ENCODE results near the gene GRIA1. TPM values are rescaled to one million over a fixed set of nuclear protein-coding genes. Genes with fewer than 3 reads are reported as not detected.

Gene GRIA1
- total RNA-seq, 4 donors from 2014 or later = 0.48 to 1.00 TPM; not detected in 2

GRCh38 chr5:153690236-153690635, 199.8 kb downstream of the GRIA1 start:
- H3K27me3 ChIP-seq = no peaks in the 10 kb centered on the region
- H3K4me1 ChIP-seq = no peaks in the 10 kb centered on the region
- no peaks in the 10 kb centered on the region for H3K36me3 ChIP-seq
- intact Hi-C loops (cut with DNase I; ENCODE audit: low total_unique reads) = no loop called here
- WGBS, 2 donors (ENCODE audit: low coverage in 1 of 2) = 75 to 90% methylated on average over 3 of the region's 3 CpGs
- in situ Hi-C loops (cut with MboI; ENCODE audit: low pct_ligation_motif_present in 1 of 4, low pct_unique_long_range_greater_than_20kb in 1 of 4, low sequenced_read_pairs in 3 of 4) = no loop called here
- no peaks in the 10 kb centered on the region for H3K9me3 ChIP-seq
- no peak overlapping the region for H3K4me3 ChIP-seq
- no peak for TF ChIP-seq POLR2A (IDR thresholded peaks at IDR 0.05)
- no peak for TF ChIP-seq POLR2AphosphoS5 (IDR thresholded peaks at IDR 0.05)
- no peak for TF ChIP-seq CTCF (IDR thresholded peaks at IDR 0.05)
- TF ChIP-seq EP300 (IDR thresholded peaks at IDR 0.05; ENCODE audit: low read depth) = no peak
- H3K27ac ChIP-seq = no peak overlapping the region
- no peak for DNase-seq

- Histone ChIP-seq H3K27ac (no peak overlapping the region), H3K36me3 (no peaks in the 10 kb centered on the region), H3K27me3 (no peaks in the 10 kb centered on the region), H3K9me3 (no peaks in the 10 kb centered on the region), H3K4me3 (no peak overlapping the region), H3K4me1 (no peaks in the 10 kb centered on the region)
- TF ChIP-seq CTCF (IDR thresholded peaks at IDR 0.05) = no peak
- no peak for TF ChIP-seq POLR2A (IDR thresholded peaks at IDR 0.05)
- TF ChIP-seq POLR2AphosphoS5 (IDR thresholded peaks at IDR 0.05) = no peak
- intact Hi-C loops (cut with DNase I; ENCODE audit: low total_unique reads) = no loop called here
- WGBS, 2 donors (ENCODE audit: low coverage in 1 of 2) = 64% methylated on average over 3 of the region's 3 CpGs; no CpG with 5 or more reads in 1 of the 2 donors
- no peak for DNase-seq
- in situ Hi-C loops (cut with MboI; ENCODE audit: low pct_ligation_motif_present in 1 of 4, low pct_unique_long_range_greater_than_20kb in 1 of 4, low sequenced_read_pairs in 3 of 4) = no loop called here
These were observed 205.8 kb downstream of the GRIA1 start for GRCh38 chr5:153696256-153696655.

- Histone ChIP-seq H3K27me3 (no peaks in the 10 kb centered on the region), H3K27ac (no peak overlapping the region), H3K4me3 (no peak overlapping the region), H3K9me3 (no peaks in the 10 kb centered on the region), H3K36me3 (no peaks in the 10 kb centered on the region), H3K4me1 (no peaks in the 10 kb centered on the region)
- DNase-seq = no peak
- in situ Hi-C loops (cut with MboI; ENCODE audit: low pct_ligation_motif_present in 1 of 4, low pct_unique_long_range_greater_than_20kb in 1 of 4, low sequenced_read_pairs in 3 of 4) (no loop called here), intact Hi-C loops (cut with DNase I; ENCODE audit: low total_unique reads) (no loop called here)
- 70 to 87% methylated on average over 3 of the region's 3 CpGs for WGBS, 2 donors (ENCODE audit: low coverage in 1 of 2)
- no peak for TF ChIP-seq POLR2A (IDR thresholded peaks at IDR 0.05)
- TF ChIP-seq POLR2AphosphoS5 (IDR thresholded peaks at IDR 0.05) = no peak
- no peak for TF ChIP-seq CTCF (IDR thresholded peaks at IDR 0.05)
- TF ChIP-seq EP300 (IDR thresholded peaks at IDR 0.05; ENCODE audit: low read depth) = no peak
These were observed 208.6 kb downstream of the GRIA1 start for GRCh38 chr5:153699035-153699434.

GRCh38 chr5:153700940-153701339, 210.5 kb downstream of the GRIA1 start:
- no peak overlapping the region for H3K27ac ChIP-seq
- intact Hi-C loops (cut with DNase I; ENCODE audit: low total_unique reads) = loop anchor here (5.0 kb wide), 1 partner anchor 1654 kb away; no protein-coding TSS in a partner anchor
- in situ Hi-C loops (cut with MboI; ENCODE audit: low pct_ligation_motif_present in 1 of 4, low pct_unique_long_range_greater_than_20kb in 1 of 4, low sequenced_read_pairs in 3 of 4) = no loop called here
- no peaks in the 10 kb centered on the region for H3K4me1 ChIP-seq
- TF ChIP-seq POLR2AphosphoS5 (IDR thresholded peaks at IDR 0.05) (no peak), EP300 (IDR thresholded peaks at IDR 0.05; ENCODE audit: low read depth) (no peak), POLR2A (IDR thresholded peaks at IDR 0.05) (no peak), CTCF (IDR thresholded peaks at IDR 0.05) (no peak)
- DNase-seq = no peak
- no peak overlapping the region for H3K4me3 ChIP-seq
- no peaks in the 10 kb centered on the region for H3K9me3 ChIP-seq
- H3K27me3 ChIP-seq = no peaks in the 10 kb centered on the region
- H3K36me3 ChIP-seq = no peaks in the 10 kb centered on the region

All from transverse colon (tissue), 4 donors.